H1 (cell line): Measurements from ENCODE around the gene DTNB. TPM values are rescaled to one million over a fixed set of nuclear protein-coding genes. Genes with fewer than 3 reads are reported as not detected.
A peak's percentile ranks its signal among the peaks of the same experiment; 100 is the strongest.

Experiments
- CTCF ChIA-PET: fragments of 300-600 bp; sonication (Branson Sonifier 250); formaldehyde crosslinking; loops from one replicate; lab custom pipeline; 2021; ENCODE audit not compliant: partially characterized antibody; lab: Charles Lee
- POLR2A ChIA-PET: fragments of 300-600 bp; sonication (Branson Sonifier 250); formaldehyde crosslinking; loops from one replicate; lab custom pipeline; 2021; ENCODE audit warnings: inconsistent platforms; ENCODE audit not compliant: partially characterized antibody; lab: Charles Lee
- DNase-seq, 2 experiments: peaks; one replicate each; pipeline versions ENCODE4 v3.0.0 to v3.0.0-alpha.2; 2010 to 2022; ENCODE audit warnings: low spot score in 2 of 2, low read depth in 1 of 2, mixed read lengths in 1 of 2
- FAIRE-seq: peaks from 2 replicates; lab custom pipeline; 2011; peaks lifted over from hg19 to GRCh38; lab: Jason Lieb, UNC
- H2AFZ ChIP-seq: 2 replicates; pipeline ENCODE4 v1.8.1; 2012; ENCODE audit warnings: low read length, inconsistent platforms
- H2AK5ac ChIP-seq: 2 replicates; pipeline ENCODE4 v1.6.1; 2013; ENCODE audit warnings: low read depth, low read length
- H2BK120ac ChIP-seq: replicated peaks from 2 replicates; pipeline ENCODE3; 2013; ENCODE audit warnings: low read depth, low read length, inconsistent platforms
- H2BK12ac ChIP-seq: 2 replicates; pipeline ENCODE4 v1.6.1; 2013; ENCODE audit warnings: low read depth, low read length
- H2BK15ac ChIP-seq: 2 replicates; pipeline ENCODE4 v1.6.1; 2013; ENCODE audit warnings: low read length
- H2BK20ac ChIP-seq: 2 replicates; pipeline ENCODE4 v1.6.1; 2013; ENCODE audit warnings: low read length
- H2BK5ac ChIP-seq: 2 replicates; pipeline ENCODE4 v1.6.1; 2013; ENCODE audit warnings: low read depth, low read length
- H3K14ac ChIP-seq: 2 replicates; pipeline ENCODE4 v1.6.1; 2013; ENCODE audit warnings: inconsistent platforms; ENCODE audit not compliant: insufficient read length
- H3K18ac ChIP-seq: 2 replicates; pipeline ENCODE4 v1.6.1; 2013; ENCODE audit warnings: low read length; ENCODE audit errors: extremely low read depth
- H3K23ac ChIP-seq: 2 replicates; pipeline ENCODE4 v1.6.1; 2013; ENCODE audit warnings: inconsistent platforms; ENCODE audit not compliant: insufficient read length
- H3K23me2 ChIP-seq: 2 replicates; pipeline ENCODE4 v1.6.1; 2013; ENCODE audit warnings: low read depth, low read length
- H3K27ac ChIP-seq: 2 replicates; pipeline ENCODE4 v1.6.1; 2011; ENCODE audit warnings: low read depth, low read length, inconsistent platforms
- H3K27me3 ChIP-seq, 4 experiments: replicated peaks in 1 of 4; 1 replicate in 1 of 4; 2 replicates in 3 of 4; pipeline versions ENCODE4 v1.6.1 to v1.8.1; 2011 to 2013; ENCODE audit warnings: low read length in 3 of 4, mild to moderate bottlenecking in 3 of 4, inconsistent platforms in 2 of 4, mixed read lengths in 2 of 4, moderate library complexity in 1 of 4; ENCODE audit not compliant: control insufficient read depth in 3 of 4, insufficient read depth in 3 of 4; ENCODE audit errors: extremely low read depth in 1 of 4
- H3K36me3 ChIP-seq, 4 experiments: 2 replicates each; pipeline versions ENCODE4 v1.6.1 to v1.8.1; 2011 to 2013; ENCODE audit warnings: mild to moderate bottlenecking in 4 of 4, low read length in 3 of 4, moderate library complexity in 2 of 4, control low read depth in 1 of 4, inconsistent platforms in 1 of 4; ENCODE audit not compliant: insufficient read depth in 4 of 4, control insufficient read depth in 2 of 4
- H3K4ac ChIP-seq: replicated peaks from 2 replicates; pipeline ENCODE3; 2013; ENCODE audit warnings: low read length, low read depth, mixed read lengths, inconsistent platforms; ENCODE audit not compliant: insufficient read length
- H3K4me1 ChIP-seq, 4 experiments: replicated peaks in 1 of 4; 1 replicate in 1 of 4; 2 replicates in 3 of 4; pipeline versions ENCODE4 v1.6.1 to v1.8.1; 2011 to 2013; ENCODE audit warnings: low read length in 3 of 4, inconsistent platforms in 2 of 4, mixed read lengths in 1 of 4; ENCODE audit not compliant: insufficient read depth in 4 of 4, control insufficient read depth in 3 of 4
- H3K4me2 ChIP-seq, 2 experiments: 2 replicates each; pipeline versions ENCODE4 v1.6.1 to v1.8.1; 2011 to 2013; ENCODE audit warnings: low read depth in 2 of 2, low read length in 2 of 2, control low read depth in 1 of 2, inconsistent platforms in 1 of 2, mild to moderate bottlenecking in 1 of 2; ENCODE audit not compliant: insufficient read depth in 1 of 2
- H3K4me3 ChIP-seq, 4 experiments: fragments of 200-600, 300-600 bp in 1 of 4; sonication (generic), shearing (Covaris generic), sonication (Bioruptor Twin) in 1 of 4; 2 replicates each; pipeline versions ENCODE4 v1.5.1 to v1.8.1; 2011 to 2016; ENCODE audit warnings: low read length in 4 of 4, low read depth in 3 of 4, control low read depth in 2 of 4, inconsistent platforms in 2 of 4, mild to moderate bottlenecking in 2 of 4, mixed read lengths in 1 of 4, moderate library complexity in 1 of 4; ENCODE audit not compliant: insufficient read depth in 2 of 4; ENCODE audit errors: extremely low read depth in 1 of 4
- H3K56ac ChIP-seq: replicated peaks from 2 replicates; pipeline ENCODE3; 2013; ENCODE audit warnings: low read depth, mild to moderate bottlenecking, mixed read lengths, low read length, inconsistent platforms; ENCODE audit not compliant: insufficient read length
- H3K79me1 ChIP-seq: 2 replicates; pipeline ENCODE4 v1.6.1; 2013; ENCODE audit warnings: low read depth, low read length, control low read depth
- H3K79me2 ChIP-seq, 2 experiments: 2 replicates each; pipeline versions ENCODE4 v1.6.1 to v1.8.1; 2012 to 2013; ENCODE audit warnings: low read length in 2 of 2, mild to moderate bottlenecking in 2 of 2, inconsistent platforms in 1 of 2; ENCODE audit not compliant: insufficient read depth in 2 of 2, control insufficient read depth in 1 of 2
- H3K9ac ChIP-seq, 4 experiments: replicated peaks in 1 of 4; 1 replicate in 1 of 4; 2 replicates in 3 of 4; pipeline versions ENCODE4 v1.6.1 to v1.8.1; 2011 to 2013; ENCODE audit warnings: low read depth in 3 of 4, low read length in 3 of 4, control low read depth in 2 of 4, mild to moderate bottlenecking in 2 of 4, moderate library complexity in 2 of 4, inconsistent platforms in 1 of 4; ENCODE audit errors: extremely low read depth in 1 of 4
- H3K9me3 ChIP-seq, 2 experiments: 2 replicates each; pipeline versions ENCODE4 v1.6.1 to v1.8.1; 2012 to 2013; ENCODE audit warnings: mild to moderate bottlenecking in 2 of 2, moderate library complexity in 2 of 2, control low read depth in 1 of 2, inconsistent platforms in 1 of 2, low read depth in 1 of 2, low read length in 1 of 2, mixed read lengths in 1 of 2; ENCODE audit not compliant: insufficient read depth in 2 of 2
- H4K20me1 ChIP-seq, 2 experiments: replicated peaks in 1 of 2; 2 replicates each; pipeline versions ENCODE3 to v1.8.1; 2011 to 2013; ENCODE audit warnings: inconsistent platforms in 2 of 2, low read length in 2 of 2, mild to moderate bottlenecking in 1 of 2; ENCODE audit not compliant: insufficient read depth in 2 of 2, control insufficient read depth in 1 of 2
- H4K5ac ChIP-seq: 2 replicates; pipeline ENCODE4 v1.6.1; 2013; ENCODE audit warnings: low read length, low read depth, mixed read lengths, inconsistent platforms; ENCODE audit not compliant: insufficient read length
- H4K8ac ChIP-seq: 2 replicates; pipeline ENCODE4 v1.8.0; 2013; ENCODE audit warnings: mild to moderate bottlenecking, moderate library complexity, low read length, inconsistent platforms; ENCODE audit not compliant: insufficient read depth; ENCODE audit errors: extremely low read depth
- H4K91ac ChIP-seq: replicated peaks from 2 replicates; pipeline ENCODE3; 2013; ENCODE audit warnings: low read length, mixed read lengths, inconsistent platforms; ENCODE audit not compliant: insufficient read length
- CHD1 ChIP-seq: IDR thresholded peaks from 2 replicates; pipeline ENCODE4 v1.6.1; 2012; ENCODE audit warnings: low read depth, low read length, improper control_type of control experiment
- GTF2F1 ChIP-seq: IDR thresholded peaks from 2 replicates; pipeline ENCODE4 v1.6.1; 2012; ENCODE audit warnings: low read depth, low read length, improper control_type of control experiment, borderline replicate concordance
- RXRA ChIP-seq: IDR thresholded peaks from 2 replicates; pipeline ENCODE4 v1.6.1; 2011; ENCODE audit warnings: low read depth, mild to moderate bottlenecking, low read length, moderate library complexity; ENCODE audit not compliant: insufficient read depth
- whole genome bisulfite sequencing, 2 experiments: shearing (Covaris generic) in 1 of 2; methylation state at CpG; one replicate each; pipeline versions ENCODE4 v1.1.6 to v1.1.7; 2013 to 2015; ENCODE audit warnings: low lambda C conversion rate in 2 of 2, mixed read lengths in 2 of 2, inconsistent platforms in 1 of 2, low coverage in 1 of 2, missing lambda C conversion rate in 1 of 2; ENCODE audit not compliant: insufficient replicate concordance in 2 of 2, insufficient coverage in 1 of 2, insufficient read length in 1 of 2; ENCODE audit errors: extremely low coverage in 1 of 2, missing lambda C conversion rate in 1 of 2; 5-methylcytosine and 5-hydroxymethylcytosine counted together
- polyA plus RNA-seq, 7 experiments: library from polyadenylated mRNA; depleted of rRNA in 3 of 7; stranded (reverse) in 5 of 7; unstranded in 2 of 7; fragments of >200 nt in 5 of 7; fragments of 200-250 nt in 2 of 7; gene quantifications; 1 replicate in 5 of 7; 2 replicates in 1 of 7; 4 replicates in 1 of 7; pipeline versions ENCODE4 v1.2.1 to v1.2.3, GENCODE V29; 2011 to 2013; ENCODE audit warnings: missing spikeins in 2 of 7, mixed read lengths in 2 of 7
- total RNA-seq: library from RNA; stranded (reverse); fragmentation: NEBNext Ultra II Directional; extraction: Animal tissue kit (Norgen Biotek cat#: 25700); gene quantifications from 2 replicates; pipeline ENCODE4 v1.2.1, GENCODE V29; 2021
- TF ChIP-seq, protein P1 (sequence below): IDR thresholded peaks from 2 replicates; pipeline ENCODE4 v1.6.1; 2012; ENCODE audit warnings: low read length, inconsistent platforms

The DTNB gene
- total and polyA plus RNA-seq, 2 of the 8 experiments (the other 6 are each of a cell fraction or from before 2014, with no cell fraction given) = 39.6 to 49.5 TPM

DNA sequence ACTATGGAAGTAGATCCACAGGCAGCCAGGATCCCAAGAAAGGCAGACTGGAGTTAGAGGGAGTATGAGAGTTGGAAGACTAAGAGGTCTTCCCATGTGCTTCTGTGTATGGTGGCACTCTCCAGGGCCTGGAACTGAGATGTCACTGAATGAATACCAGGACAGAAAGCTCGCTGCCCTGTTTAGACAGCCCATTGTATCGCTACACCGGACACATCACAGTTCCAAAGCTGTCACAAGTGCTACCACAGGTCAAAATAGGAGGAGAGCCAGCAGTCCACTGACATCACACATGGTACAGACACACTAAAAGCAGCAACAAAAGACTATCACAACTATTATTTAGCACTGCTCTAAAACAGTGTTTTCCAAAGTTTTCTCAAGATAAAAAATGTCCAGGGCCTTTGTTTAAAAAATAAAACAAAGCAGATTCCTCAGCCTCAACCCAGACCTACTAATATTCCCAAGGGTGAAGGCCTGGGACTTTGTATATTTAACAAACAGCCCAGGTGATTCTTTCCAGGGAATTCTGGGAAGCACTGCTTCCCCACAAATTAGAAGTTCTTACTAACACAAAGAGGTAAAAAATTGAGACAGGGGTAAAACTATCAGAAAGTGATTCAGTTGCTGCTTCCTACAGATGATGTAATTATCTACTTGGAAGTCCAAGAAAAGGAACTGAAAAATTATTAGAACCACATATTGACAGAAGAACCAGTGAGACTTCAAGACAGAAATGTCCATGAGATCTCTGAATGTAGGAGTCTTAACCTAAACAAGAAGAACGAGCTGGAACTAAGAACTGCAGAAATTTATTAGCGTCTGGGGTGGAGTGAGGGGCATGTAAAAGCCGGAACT lies 116.0 kb downstream of the DTNB start:
- no peaks in the 10 kb centered on the region; a peak in 1 of 7 replicates for H3K4me1 ChIP-seq
- WGBS, 2 experiments = 83% methylated on average over 6 of the region's 6 CpGs; no CpG with 5 or more reads in 1 of the 2 experiments
- H4K91ac ChIP-seq = no peak overlapping the region
- H3K36me3 ChIP-seq = peaks cover 0 to 3% (median 0%) of the 10 kb centered on the region in 4 experiments; a peak in 1 of 8 replicates
- DNase-seq = no peak
- H4K8ac ChIP-seq = no peak overlapping the region
- CTCF ChIA-PET = interaction anchor here (0.5 to 1.2 kb wide), 5 partner anchors 9 to 249 kb away, joined by 3 to 4 read pairs (median 3); no protein-coding TSS in a partner anchor
- H3K9ac ChIP-seq = no peak overlapping the region
- H3K4me3 ChIP-seq = no peak overlapping the region
- H2BK5ac ChIP-seq = no peak overlapping the region
- H3K4ac ChIP-seq = peak overlapping the region; percentile 44
- no peak overlapping the region for H2BK15ac ChIP-seq
- no peaks in the 10 kb centered on the region for H3K23me2 ChIP-seq
- no peaks in the 10 kb centered on the region for H3K79me1 ChIP-seq
- no peak overlapping the region for H2BK120ac ChIP-seq
- no peak overlapping the region for H2BK20ac ChIP-seq
- POLR2A ChIA-PET = no interaction called here
- no peak overlapping the region for H3K27ac ChIP-seq
- H3K14ac ChIP-seq = no peak overlapping the region
- H4K5ac ChIP-seq = no peak overlapping the region
- no peak for FAIRE-seq
- H3K9me3 ChIP-seq = no peaks in the 10 kb centered on the region
- H2AK5ac ChIP-seq = peak overlapping the region; percentile 6; the same call in 1 of the 2 replicates
- 0 out of 2 replicates have a peak overlapping the region, but pooled peaks have one; percentile 7 for H2BK12ac ChIP-seq
- H3K23ac ChIP-seq = no peak overlapping the region
- H4K20me1 ChIP-seq = no peaks in the 10 kb centered on the region
- no peak overlapping the region for H2AFZ ChIP-seq
- H3K4me2 ChIP-seq = no peak overlapping the region
- no peaks in the 10 kb centered on the region for H3K79me2 ChIP-seq
- no peak overlapping the region for H3K56ac ChIP-seq
- no peak overlapping the region for H3K18ac ChIP-seq
- H3K27me3 ChIP-seq = no peaks in the 10 kb centered on the region
- TF ChIP-seq GTF2F1 = no peak
- TF ChIP-seq, protein P1, sequence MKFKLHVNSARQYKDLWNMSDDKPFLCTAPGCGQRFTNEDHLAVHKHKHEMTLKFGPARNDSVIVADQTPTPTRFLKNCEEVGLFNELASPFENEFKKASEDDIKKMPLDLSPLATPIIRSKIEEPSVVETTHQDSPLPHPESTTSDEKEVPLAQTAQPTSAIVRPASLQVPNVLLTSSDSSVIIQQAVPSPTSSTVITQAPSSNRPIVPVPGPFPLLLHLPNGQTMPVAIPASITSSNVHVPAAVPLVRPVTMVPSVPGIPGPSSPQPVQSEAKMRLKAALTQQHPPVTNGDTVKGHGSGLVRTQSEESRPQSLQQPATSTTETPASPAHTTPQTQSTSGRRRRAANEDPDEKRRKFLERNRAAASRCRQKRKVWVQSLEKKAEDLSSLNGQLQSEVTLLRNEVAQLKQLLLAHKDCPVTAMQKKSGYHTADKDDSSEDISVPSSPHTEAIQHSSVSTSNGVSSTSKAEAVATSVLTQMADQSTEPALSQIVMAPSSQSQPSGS = no peak
- no peak for TF ChIP-seq RXRA
- TF ChIP-seq CHD1 = no peak
